Lung (tissue), 12 donors: ENCODE measurements around the gene PFKFB4. TPM values are rescaled to one million over a fixed set of nuclear protein-coding genes. Genes with fewer than 3 reads are reported as not detected.

ENCODE experiments used
- ATAC-seq: fragments of 200-7000 bp; cut with Tn5 transposase; one replicate; pipeline ENCODE4 v1.9.1; 2020; ENCODE audit warnings: moderate number of reproducible peaks; ENCODE audit not compliant: insufficient read depth, low FRiP score
- DNase-seq, 3 donors: peaks; one replicate each; pipeline ENCODE4 v3.0.0-alpha.2; 2013 to 2017
- H3K27ac ChIP-seq, 2 donors: one replicate each; pipeline ENCODE4 v1.5.1; 2013; ENCODE audit warnings: mild to moderate bottlenecking in 2 of 2, moderate library complexity in 2 of 2, control low read depth in 1 of 2, inconsistent platforms in 1 of 2, low read depth in 1 of 2, low read length in 1 of 2
- H3K27me3 ChIP-seq, 3 donors: one replicate each; pipeline ENCODE4 v1.5.1; 2013; ENCODE audit warnings: low read length in 2 of 3; ENCODE audit not compliant: control insufficient read depth in 3 of 3, insufficient read depth in 3 of 3
- H3K36me3 ChIP-seq, 4 donors: one replicate each; pipeline ENCODE4 v1.5.1; 2013; ENCODE audit warnings: low read length in 4 of 4, mild to moderate bottlenecking in 1 of 4, moderate library complexity in 1 of 4; ENCODE audit not compliant: control insufficient read depth in 4 of 4, insufficient read depth in 4 of 4
- H3K4me1 ChIP-seq, 5 donors: one replicate each; pipeline ENCODE4 v1.5.1; 2013; ENCODE audit warnings: low read length in 5 of 5, mild to moderate bottlenecking in 2 of 5, moderate library complexity in 1 of 5; ENCODE audit not compliant: control insufficient read depth in 5 of 5, insufficient read depth in 5 of 5
- H3K4me3 ChIP-seq: one replicate; pipeline ENCODE4 v1.5.1; 2013; ENCODE audit warnings: mild to moderate bottlenecking, control low read depth, moderate library complexity
- H3K9ac ChIP-seq, 2 donors: one replicate each; pipeline ENCODE4 v1.5.1; 2013; ENCODE audit warnings: low read length in 2 of 2, control low read depth in 1 of 2; ENCODE audit not compliant: insufficient read depth in 1 of 2
- H3K9me3 ChIP-seq, 4 donors: one replicate each; pipeline ENCODE4 v1.5.1; 2013; ENCODE audit warnings: low read length in 3 of 4, mild to moderate bottlenecking in 1 of 4, moderate library complexity in 1 of 4; ENCODE audit not compliant: control insufficient read depth in 4 of 4, insufficient read depth in 3 of 4
- CTCF ChIP-seq: IDR thresholded peaks from 2 replicates; pipeline ENCODE4 v1.5.1; 2012; ENCODE audit warnings: mild to moderate bottlenecking; ENCODE audit errors: control extremely low read depth, extremely low read depth
- WGBS, 2 donors: extraction: QIAGEN DNeasy Blood & Tissue Kit; methylation state at CpG; one replicate each; pipeline ENCODE4 v1.1.7; 2013; 5-methylcytosine and 5-hydroxymethylcytosine counted together
- polyA plus RNA-seq, 2 donors: library from polyadenylated mRNA; stranded (reverse); fragments of 200-250 nt; gene quantifications; one replicate each; pipeline ENCODE4 v1.2.1, GENCODE V29; 2013
- total RNA-seq, 2 donors: library from RNA; depleted of rRNA in 1 of 2; stranded (reverse); fragments of >200 nt in 1 of 2; gene quantifications; one replicate each; pipeline ENCODE4 v1.2.1, GENCODE V29; 2014 to 2021
- donor health status: control.
- donor health status: control.
- donor health status: Bipolar disorder and iron deficiency.
- donor health status: healthy.
- donor health status: DM: yes; HTN: yes; CAD: no.

Gene PFKFB4
- total and polyA plus RNA-seq, 4 donors = 3.6 to 15.9 (median 12.1) TPM

DNA sequence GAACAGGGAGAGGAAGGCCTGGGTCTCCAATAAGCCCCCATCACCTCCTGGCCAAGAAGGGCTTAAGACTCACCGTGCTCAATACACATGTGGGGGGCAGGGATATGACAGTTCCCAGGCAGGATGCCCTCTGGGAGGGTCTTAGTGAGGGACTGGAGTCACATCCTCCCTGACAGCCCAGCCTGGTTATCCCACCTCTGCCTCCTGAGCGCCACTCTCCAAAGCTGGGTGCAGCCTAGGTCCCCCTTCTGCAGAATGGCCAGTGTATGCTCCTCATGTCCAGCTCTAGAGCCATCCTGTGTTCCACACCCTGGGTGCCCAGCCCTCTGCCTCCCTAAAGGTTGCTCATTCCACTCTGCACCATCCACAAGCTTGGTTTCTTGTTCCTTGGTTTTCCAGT, 51.5 kb downstream of the PFKFB4 start:
- H3K4me3 ChIP-seq = no peak overlapping the region
- H3K36me3 ChIP-seq = peaks cover 0 to 8% (median 0%) of the 10 kb centered on the region in 4 donors
- H3K27me3 ChIP-seq = no peaks in the 10 kb centered on the region
- H3K9me3 ChIP-seq = no peaks in the 10 kb centered on the region
- H3K27ac ChIP-seq = peak overlapping the region in 1 of 2 donors; percentile 97
- TF ChIP-seq CTCF = no peak
- ATAC-seq (no peak), DNase-seq (peak in 1 of 3 donors; percentile 5)
- 82 to 96% methylated on average over 2 of the region's 2 CpGs for WGBS, 2 donors
- no peak overlapping the region for H3K9ac ChIP-seq
- H3K4me1 ChIP-seq = peaks cover 0 to 17% (median 13%) of the 10 kb centered on the region in 5 donors

- peaks cover 0 to 11% (median 0%) of the 10 kb centered on the region in 4 donors for H3K36me3 ChIP-seq
- H3K9me3 ChIP-seq = no peaks in the 10 kb centered on the region
- ATAC-seq = peak; percentile 88
- no peaks in the 10 kb centered on the region for H3K27me3 ChIP-seq
- peak within 1 kb of the TSS; percentile 70 for H3K4me3 ChIP-seq
- peak within 1 kb of the TSS; percentile 82 to 83 for H3K9ac ChIP-seq
- 1 to 2% methylated on average over 36 to 66 of the region's 66 CpGs for WGBS, 2 donors
- TF ChIP-seq CTCF = no peak
- peak; percentile 74 to 87 (median 84) for DNase-seq
- peak within 1 kb of the TSS; percentile 83 to 97 for H3K27ac ChIP-seq
- peaks cover 0 to 17% (median 13%) of the 10 kb centered on the region in 5 donors for H3K4me1 ChIP-seq
Measured at GRCh38 chr3:48504051-48504946, 52.3 kb downstream of the PFKFB4 start, which contains the start of gene SHISA5. TSS of gene SHISA5 (minus strand) at chr3:48504174. CDS start at chr3:48504094, 80 bp downstream.

- Histone ChIP-seq H3K27ac (peak overlapping the region; percentile 83 to 97), H3K4me1 (peaks cover 0 to 17% (median 13%) of the 10 kb centered on the region in 5 donors), H3K4me3 (peak overlapping the region; percentile 70), H3K9me3 (no peaks in the 10 kb centered on the region), H3K27me3 (no peaks in the 10 kb centered on the region), H3K36me3 (peaks cover 0 to 11% (median 0%) of the 10 kb centered on the region in 4 donors), H3K9ac (peak overlapping the region in 1 of 2 donors; percentile 82)
- no peak for TF ChIP-seq CTCF
- 10 to 16% methylated on average over 17 to 26 of the region's 26 CpGs for WGBS, 2 donors
- peak in 2 of 3 donors; percentile 21 to 25 for DNase-seq
- ATAC-seq = no peak
Measured at GRCh38 chr3:48503401-48504050, 53.1 kb downstream of the PFKFB4 start.
